Measurements from ENCODE around the gene MECP2.

Gene MECP2

DNA sequence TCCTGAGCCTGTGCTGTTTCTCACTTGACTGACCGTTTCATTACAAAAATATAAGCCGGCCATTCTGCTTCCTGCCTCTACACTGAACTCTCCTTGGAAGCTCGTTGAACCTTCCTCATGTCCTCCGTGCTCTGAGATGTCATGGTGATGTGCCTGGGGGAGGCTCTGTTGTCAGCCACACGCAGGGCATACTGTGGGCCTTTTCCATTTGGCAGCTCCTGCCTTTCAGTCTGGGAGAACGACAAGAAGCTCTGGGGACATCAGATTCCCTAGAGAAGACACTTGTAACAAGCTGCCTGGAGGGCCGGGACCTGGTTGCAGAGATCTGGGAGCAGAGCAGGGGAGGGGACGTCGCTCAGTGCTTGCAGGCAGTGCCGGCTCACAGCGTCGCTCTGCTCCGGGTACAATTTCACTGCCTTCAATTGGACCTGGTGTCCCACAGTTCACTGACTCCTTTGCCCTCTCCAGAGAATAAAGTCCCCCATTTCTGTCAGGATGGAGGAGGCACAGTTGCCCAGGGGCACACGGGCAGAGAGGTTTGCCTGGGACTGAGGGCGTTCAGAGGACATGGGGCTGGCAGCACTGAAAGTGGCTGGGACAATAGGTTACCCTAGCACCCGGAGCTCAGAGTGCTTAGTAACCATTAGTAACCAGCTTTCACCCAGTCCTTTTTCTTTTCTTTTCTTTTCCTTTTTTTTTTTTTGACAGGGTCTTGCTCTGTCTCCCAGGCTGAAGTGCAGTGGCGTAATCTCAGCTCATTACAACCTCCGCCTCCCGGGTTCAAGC lies 19.1 kb upstream of the MECP2 start:
- no peak overlapping the region for H3K27ac ChIP-seq (ENCODE audit: low read depth, low read length)
- H3K9ac ChIP-seq (ENCODE audit: low read length) = no peak overlapping the region
- no peaks in the 10 kb centered on the region for H3K79me2 ChIP-seq (ENCODE audit: insufficient read depth, low read length)
- no peaks in the 10 kb centered on the region for H3K27me3 ChIP-seq (ENCODE audit: low read length)
- H4K20me1 ChIP-seq (ENCODE audit: low read depth, low read length) = no peaks in the 10 kb centered on the region
- H3K9me2 ChIP-seq (replicated peaks; ENCODE audit: insufficient read depth, low read length) = no peaks in the 10 kb centered on the region
- no peak overlapping the region for H2AFZ ChIP-seq (ENCODE audit: low read depth, low read length, severe bottlenecking)
- no peaks in the 10 kb centered on the region for H3K36me3 ChIP-seq (ENCODE audit: low read length)
- H3F3A ChIP-seq (ENCODE audit: insufficient read depth) = no peaks in the 10 kb centered on the region
- TF ChIP-seq, protein P1, sequence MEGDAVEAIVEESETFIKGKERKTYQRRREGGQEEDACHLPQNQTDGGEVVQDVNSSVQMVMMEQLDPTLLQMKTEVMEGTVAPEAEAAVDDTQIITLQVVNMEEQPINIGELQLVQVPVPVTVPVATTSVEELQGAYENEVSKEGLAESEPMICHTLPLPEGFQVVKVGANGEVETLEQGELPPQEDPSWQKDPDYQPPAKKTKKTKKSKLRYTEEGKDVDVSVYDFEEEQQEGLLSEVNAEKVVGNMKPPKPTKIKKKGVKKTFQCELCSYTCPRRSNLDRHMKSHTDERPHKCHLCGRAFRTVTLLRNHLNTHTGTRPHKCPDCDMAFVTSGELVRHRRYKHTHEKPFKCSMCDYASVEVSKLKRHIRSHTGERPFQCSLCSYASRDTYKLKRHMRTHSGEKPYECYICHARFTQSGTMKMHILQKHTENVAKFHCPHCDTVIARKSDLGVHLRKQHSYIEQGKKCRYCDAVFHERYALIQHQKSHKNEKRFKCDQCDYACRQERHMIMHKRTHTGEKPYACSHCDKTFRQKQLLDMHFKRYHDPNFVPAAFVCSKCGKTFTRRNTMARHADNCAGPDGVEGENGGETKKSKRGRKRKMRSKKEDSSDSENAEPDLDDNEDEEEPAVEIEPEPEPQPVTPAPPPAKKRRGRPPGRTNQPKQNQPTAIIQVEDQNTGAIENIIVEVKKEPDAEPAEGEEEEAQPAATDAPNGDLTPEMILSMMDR (IDR thresholded peaks at IDR 0.05; ENCODE audit: insufficient read depth, low read length, poor library complexity, severe bottlenecking) = no peak
- no peak for TF ChIP-seq EZH2phosphoT487 (conservative IDR thresholded peaks at IDR 0.05; ENCODE audit: low read length)
- H3K9me3 ChIP-seq (ENCODE audit: insufficient read depth, low read length) = no peaks in the 10 kb centered on the region
- H3K4me3 ChIP-seq (ENCODE audit: insufficient read depth, low read length, poor library complexity, severe bottlenecking) = no peak overlapping the region
- no peak overlapping the region for H3K4me2 ChIP-seq (ENCODE audit: low read depth, low read length, poor library complexity, severe bottlenecking)

- Histone ChIP-seq H3K27me3 (ENCODE audit: low read length) (no peaks in the 10 kb centered on the region), H2AFZ (ENCODE audit: low read depth, low read length, severe bottlenecking) (no peak overlapping the region), H3K79me2 (ENCODE audit: insufficient read depth, low read length) (no peaks in the 10 kb centered on the region), H3K9ac (ENCODE audit: low read length) (no peak overlapping the region), H3K4me3 (ENCODE audit: insufficient read depth, low read length, poor library complexity, severe bottlenecking) (no peak overlapping the region), H3K36me3 (ENCODE audit: low read length) (no peaks in the 10 kb centered on the region), H3K9me3 (ENCODE audit: insufficient read depth, low read length) (no peaks in the 10 kb centered on the region), H3K4me2 (ENCODE audit: low read depth, low read length, poor library complexity, severe bottlenecking) (no peak overlapping the region), H4K20me1 (ENCODE audit: low read depth, low read length) (no peaks in the 10 kb centered on the region), H3K9me2 (replicated peaks; ENCODE audit: insufficient read depth, low read length) (no peaks in the 10 kb centered on the region), H3F3A (ENCODE audit: insufficient read depth) (no peaks in the 10 kb centered on the region), H3K27ac (ENCODE audit: low read depth, low read length) (no peak overlapping the region)
- TF ChIP-seq, protein P1 (IDR thresholded peaks at IDR 0.05; ENCODE audit: insufficient read depth, low read length, poor library complexity, severe bottlenecking) = no peak
- TF ChIP-seq EZH2phosphoT487 (conservative IDR thresholded peaks at IDR 0.05; ENCODE audit: low read length) = no peak
These were observed 18.2 kb upstream of the MECP2 start for GRCh38 chrX:154115750-154116149.

DNA sequence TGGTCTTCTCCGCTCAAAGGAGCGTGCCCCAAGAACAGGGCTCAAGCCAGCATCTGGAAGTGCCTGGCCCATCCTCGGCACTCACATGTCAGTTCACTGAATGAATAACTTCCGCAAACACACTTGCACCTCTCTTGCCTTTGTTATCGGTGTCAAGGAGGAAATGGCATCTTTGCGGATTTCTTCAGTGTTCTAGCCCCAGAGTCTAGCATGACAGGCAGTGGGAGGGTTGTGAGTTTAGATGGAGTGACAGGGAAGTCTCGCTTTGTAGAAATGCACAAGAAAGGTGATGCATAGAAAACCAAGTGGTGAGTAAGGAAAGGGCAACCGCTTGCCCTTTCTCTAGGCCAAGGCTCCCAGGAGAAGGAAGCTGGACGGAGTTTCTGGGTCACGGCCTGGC lies 17.6 kb upstream of the MECP2 start:
- Histone ChIP-seq H3K9me2 (replicated peaks; ENCODE audit: insufficient read depth, low read length) (no peaks in the 10 kb centered on the region), H3K4me3 (ENCODE audit: insufficient read depth, low read length, poor library complexity, severe bottlenecking) (no peak overlapping the region), H4K20me1 (ENCODE audit: low read depth, low read length) (no peaks in the 10 kb centered on the region), H3K36me3 (ENCODE audit: low read length) (no peaks in the 10 kb centered on the region), H3K27ac (ENCODE audit: low read depth, low read length) (no peak overlapping the region), H3K9ac (ENCODE audit: low read length) (no peak overlapping the region), H3K27me3 (ENCODE audit: low read length) (no peaks in the 10 kb centered on the region), H3K79me2 (ENCODE audit: insufficient read depth, low read length) (no peaks in the 10 kb centered on the region), H3K9me3 (ENCODE audit: insufficient read depth, low read length) (no peaks in the 10 kb centered on the region), H3K4me2 (ENCODE audit: low read depth, low read length, poor library complexity, severe bottlenecking) (no peak overlapping the region), H3F3A (ENCODE audit: insufficient read depth) (no peaks in the 10 kb centered on the region), H2AFZ (ENCODE audit: low read depth, low read length, severe bottlenecking) (no peak overlapping the region)
- TF ChIP-seq EZH2phosphoT487 (conservative IDR thresholded peaks at IDR 0.05; ENCODE audit: low read length) = no peak
- TF ChIP-seq, protein P1 (IDR thresholded peaks at IDR 0.05; ENCODE audit: insufficient read depth, low read length, poor library complexity, severe bottlenecking) = no peak
